Right lobe of liver (tissue), 4 donors: ENCODE data around the gene PRIMPOL.

Experiments used
- POLR2A ChIP-seq: fragments of 450-650 bp; IDR thresholded peaks from one replicate; pipeline ENCODE4 v1.6.1; 2017; ENCODE audit warnings: antibody characterized with exemption, mild to moderate bottlenecking
- TF ChIP-seq, protein P1 (sequence below), 4 donors: fragments of 200-600 bp in 3 of 4; fragments of 450-650 bp in 1 of 4; IDR thresholded peaks; one replicate each; pipeline versions ENCODE4 v1.5.1 to v1.8.0; 2016 to 2022; ENCODE audit warnings: antibody characterized with exemption in 4 of 4, mild to moderate bottlenecking in 2 of 4
- donor health status: DM: no; HTN: no; CAD: no.
- donor health status: DM: no; HTN: no; CAD: no.
- donor health status: DM: no; HTN: yes; CAD: no.

DNA sequence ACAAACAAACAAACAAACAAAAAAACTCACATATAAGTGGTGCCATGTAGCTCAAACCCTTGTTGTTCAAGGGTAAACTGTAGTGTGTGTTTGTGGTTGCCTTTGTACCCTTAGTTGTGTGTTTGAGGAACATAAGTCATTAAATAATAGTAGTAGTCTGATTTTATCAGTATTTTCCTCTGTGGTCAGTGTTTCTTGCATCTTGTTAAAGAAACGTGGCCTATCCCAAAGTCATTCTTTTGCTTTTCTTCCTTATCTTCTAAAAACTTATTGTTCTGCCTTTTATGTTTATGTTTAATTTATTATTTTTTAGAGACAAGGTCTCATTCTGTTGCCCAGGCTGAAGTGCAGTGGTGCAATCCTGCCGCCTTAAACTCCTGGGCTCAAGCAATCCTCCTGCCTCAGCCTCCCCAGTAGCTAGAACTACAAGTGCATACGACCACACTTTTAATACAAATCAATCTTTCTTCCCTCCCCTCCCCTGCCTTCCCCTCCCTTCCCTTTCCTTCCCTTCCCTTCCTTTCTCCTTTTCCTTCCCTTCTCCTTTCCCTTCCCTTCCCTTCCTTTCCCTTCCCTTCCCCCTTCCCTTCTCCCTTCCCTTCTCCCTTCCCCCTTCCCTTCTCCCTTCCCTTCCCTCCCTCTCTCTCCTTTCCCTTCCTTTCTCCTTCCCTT, 26.4 kb downstream of the PRIMPOL start:
- TF ChIP-seq, protein P1, sequence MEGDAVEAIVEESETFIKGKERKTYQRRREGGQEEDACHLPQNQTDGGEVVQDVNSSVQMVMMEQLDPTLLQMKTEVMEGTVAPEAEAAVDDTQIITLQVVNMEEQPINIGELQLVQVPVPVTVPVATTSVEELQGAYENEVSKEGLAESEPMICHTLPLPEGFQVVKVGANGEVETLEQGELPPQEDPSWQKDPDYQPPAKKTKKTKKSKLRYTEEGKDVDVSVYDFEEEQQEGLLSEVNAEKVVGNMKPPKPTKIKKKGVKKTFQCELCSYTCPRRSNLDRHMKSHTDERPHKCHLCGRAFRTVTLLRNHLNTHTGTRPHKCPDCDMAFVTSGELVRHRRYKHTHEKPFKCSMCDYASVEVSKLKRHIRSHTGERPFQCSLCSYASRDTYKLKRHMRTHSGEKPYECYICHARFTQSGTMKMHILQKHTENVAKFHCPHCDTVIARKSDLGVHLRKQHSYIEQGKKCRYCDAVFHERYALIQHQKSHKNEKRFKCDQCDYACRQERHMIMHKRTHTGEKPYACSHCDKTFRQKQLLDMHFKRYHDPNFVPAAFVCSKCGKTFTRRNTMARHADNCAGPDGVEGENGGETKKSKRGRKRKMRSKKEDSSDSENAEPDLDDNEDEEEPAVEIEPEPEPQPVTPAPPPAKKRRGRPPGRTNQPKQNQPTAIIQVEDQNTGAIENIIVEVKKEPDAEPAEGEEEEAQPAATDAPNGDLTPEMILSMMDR (IDR thresholded peaks at IDR 0.05), result no peak
- no peak for TF ChIP-seq POLR2A
